Adrenal gland (tissue), 5 donors: ENCODE data around the gene BCL6.

Experiments
- POLR2A ChIP-seq, 2 donors: fragments of 450-650 bp; IDR thresholded peaks; one replicate each; pipeline ENCODE4 v1.6.1; 2017; ENCODE audit warnings: antibody characterized with exemption in 2 of 2, mild to moderate bottlenecking in 2 of 2, moderate library complexity in 1 of 2
- TF ChIP-seq, protein P1 (sequence below), 6 experiments: fragments of 450-650 bp in 4 of 6; fragments of 200-600 bp in 2 of 6; sonication (generic) in 1 of 6; IDR thresholded peaks; 1 replicate in 5 of 6; 2 replicates in 1 of 6; pipeline versions ENCODE4 v1.5.1 to v1.8.0; 2016 to 2021; ENCODE audit warnings: antibody characterized with exemption in 6 of 6, mild to moderate bottlenecking in 2 of 6, moderate library complexity in 1 of 6
- donor health status: DM: no; HTN: no; CAD: no.

GRCh38 chr3:187741403-187742350, 3.6 kb downstream of the BCL6 start:
- TF ChIP-seq, protein P1, sequence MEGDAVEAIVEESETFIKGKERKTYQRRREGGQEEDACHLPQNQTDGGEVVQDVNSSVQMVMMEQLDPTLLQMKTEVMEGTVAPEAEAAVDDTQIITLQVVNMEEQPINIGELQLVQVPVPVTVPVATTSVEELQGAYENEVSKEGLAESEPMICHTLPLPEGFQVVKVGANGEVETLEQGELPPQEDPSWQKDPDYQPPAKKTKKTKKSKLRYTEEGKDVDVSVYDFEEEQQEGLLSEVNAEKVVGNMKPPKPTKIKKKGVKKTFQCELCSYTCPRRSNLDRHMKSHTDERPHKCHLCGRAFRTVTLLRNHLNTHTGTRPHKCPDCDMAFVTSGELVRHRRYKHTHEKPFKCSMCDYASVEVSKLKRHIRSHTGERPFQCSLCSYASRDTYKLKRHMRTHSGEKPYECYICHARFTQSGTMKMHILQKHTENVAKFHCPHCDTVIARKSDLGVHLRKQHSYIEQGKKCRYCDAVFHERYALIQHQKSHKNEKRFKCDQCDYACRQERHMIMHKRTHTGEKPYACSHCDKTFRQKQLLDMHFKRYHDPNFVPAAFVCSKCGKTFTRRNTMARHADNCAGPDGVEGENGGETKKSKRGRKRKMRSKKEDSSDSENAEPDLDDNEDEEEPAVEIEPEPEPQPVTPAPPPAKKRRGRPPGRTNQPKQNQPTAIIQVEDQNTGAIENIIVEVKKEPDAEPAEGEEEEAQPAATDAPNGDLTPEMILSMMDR (IDR thresholded peaks at IDR 0.05) = peak; percentile 84 to 95 (median 90)
- peak; percentile 55 to 62 for TF ChIP-seq POLR2A (IDR thresholded peaks at IDR 0.05)
